ENCODE data around the gene AK6. TPM values are rescaled to one million over a fixed set of nuclear protein-coding genes. Genes with fewer than 3 reads are reported as not detected.

Gene AK6
- total RNA-seq, 1 experiment from 2014 or later = 23.0 TPM

GRCh38 chr5:69360442-69360841 lies 8.9 kb downstream of the AK6 start:
- H3K9me3 ChIP-seq (ENCODE audit: insufficient read depth, low read depth) = no peaks in the 10 kb centered on the region
- H3K4me3 ChIP-seq = no peak overlapping the region
- H2AFZ ChIP-seq = no peak overlapping the region
- H3K79me2 ChIP-seq (ENCODE audit: low read depth) = peaks cover 46% of the 10 kb centered on the region
- peaks cover 19% of the 10 kb centered on the region for H3K36me3 ChIP-seq (ENCODE audit: low read depth)
- intact Hi-C loops (cut with micrococcal nuclease; ENCODE audit: unreplicated experiment) = no loop called here
- H3K27me3 ChIP-seq (ENCODE audit: insufficient read depth, low read depth) = no peaks in the 10 kb centered on the region
- no peaks in the 10 kb centered on the region for H3K9me2 ChIP-seq (ENCODE audit: insufficient read depth)
- ChIA-PET CTCF (no interaction called here), POLR2A (ENCODE audit: unreplicated experiment) (no interaction called here)
- H3K4me1 ChIP-seq (replicated peaks; ENCODE audit: insufficient read depth) = no peaks in the 10 kb centered on the region
- peaks cover 11% of the 10 kb centered on the region; the same call in 1 of the 2 replicates for H3F3A ChIP-seq (ENCODE audit: insufficient read depth, low read depth)
- H3K27ac ChIP-seq = no peak overlapping the region
- no peak overlapping the region for H3K4me2 ChIP-seq
- H4K20me1 ChIP-seq (ENCODE audit: insufficient read depth) = peaks cover 26% of the 10 kb centered on the region
- no peak for DNase-seq
- BruUV-seq (replicated peaks) = no TSS peak
- TF ChIP-seq EZH2 (IDR thresholded peaks at IDR 0.05; ENCODE audit: low read depth) (no peak), CTCF (conservative IDR thresholded peaks at IDR 0.05) (no peak)

- no peak for DNase-seq
- H3K79me2 ChIP-seq (ENCODE audit: low read depth) = peaks cover 39% of the 10 kb centered on the region
- TF ChIP-seq CTCF (conservative IDR thresholded peaks at IDR 0.05) (no peak), EZH2 (IDR thresholded peaks at IDR 0.05; ENCODE audit: low read depth) (no peak)
- intact Hi-C loops (cut with micrococcal nuclease; ENCODE audit: unreplicated experiment) = no loop called here
- H3K4me2 ChIP-seq = no peak overlapping the region
- peaks cover 24% of the 10 kb centered on the region for H4K20me1 ChIP-seq (ENCODE audit: insufficient read depth)
- no peak overlapping the region for H2AFZ ChIP-seq
- H3K9me2 ChIP-seq (ENCODE audit: insufficient read depth) = no peaks in the 10 kb centered on the region
- no peaks in the 10 kb centered on the region for H3K27me3 ChIP-seq (ENCODE audit: insufficient read depth, low read depth)
- peaks cover 11% of the 10 kb centered on the region; the same call in 1 of the 2 replicates for H3F3A ChIP-seq (ENCODE audit: insufficient read depth, low read depth)
- no peaks in the 10 kb centered on the region for H3K9me3 ChIP-seq (ENCODE audit: insufficient read depth, low read depth)
- POLR2A ChIA-PET (ENCODE audit: unreplicated experiment) = no interaction called here
- peaks cover 12% of the 10 kb centered on the region for H3K36me3 ChIP-seq (ENCODE audit: low read depth)
- CTCF ChIA-PET = interaction anchor here (0.5 kb wide), 1 partner anchor 28 kb away, joined by 14 read pairs; no protein-coding TSS in a partner anchor
- H3K4me3 ChIP-seq = no peak overlapping the region
- no peak overlapping the region for H3K27ac ChIP-seq
- H3K4me1 ChIP-seq (replicated peaks; ENCODE audit: insufficient read depth) = no peaks in the 10 kb centered on the region
- BruUV-seq (replicated peaks) = no TSS peak
These were observed 9.6 kb downstream of the AK6 start for GRCh38 chr5:69359699-69360098.

GRCh38 chr5:69350664-69351063 lies 18.7 kb downstream of the AK6 start:
- H3F3A ChIP-seq (ENCODE audit: insufficient read depth, low read depth) = peaks cover 14% of the 10 kb centered on the region; the same call in 1 of the 2 replicates
- no peaks in the 10 kb centered on the region for H3K79me2 ChIP-seq (ENCODE audit: low read depth)
- DNase-seq = no peak
- H3K4me2 ChIP-seq = no peak overlapping the region
- no peak overlapping the region for H2AFZ ChIP-seq
- ChIA-PET POLR2A (ENCODE audit: unreplicated experiment) (no interaction called here), CTCF (no interaction called here)
- H4K20me1 ChIP-seq (ENCODE audit: insufficient read depth) = no peaks in the 10 kb centered on the region
- no peaks in the 10 kb centered on the region for H3K4me1 ChIP-seq (replicated peaks; ENCODE audit: insufficient read depth)
- H3K27ac ChIP-seq = no peak overlapping the region
- TF ChIP-seq EZH2 (IDR thresholded peaks at IDR 0.05; ENCODE audit: low read depth) (no peak), CTCF (conservative IDR thresholded peaks at IDR 0.05) (no peak)
- H3K4me3 ChIP-seq = no peak overlapping the region
- no peaks in the 10 kb centered on the region for H3K9me2 ChIP-seq (ENCODE audit: insufficient read depth)
- intact Hi-C loops (cut with micrococcal nuclease; ENCODE audit: unreplicated experiment) = no loop called here
- 0 out of 2 replicates have a peak, but pooled peaks cover 7% of the 10 kb centered on the region for H3K36me3 ChIP-seq (ENCODE audit: low read depth)
- BruUV-seq (replicated peaks) = no TSS peak
- H3K27me3 ChIP-seq (ENCODE audit: insufficient read depth, low read depth) = no peaks in the 10 kb centered on the region
- H3K9me3 ChIP-seq (ENCODE audit: insufficient read depth, low read depth) = no peaks in the 10 kb centered on the region
